Activated CD8-positive, alpha-beta memory T cell treated with anti-CD3 and anti-CD28 coated beads, Interleukin-2, amount 50 U/mL, for 48 hours (primary cell): Measurements from ENCODE around the gene EXO1.

Source experiments
- DNase-seq: peaks from one replicate; pipeline ENCODE4 v3.0.0-alpha.2; 2020

Gene EXO1

DNA sequence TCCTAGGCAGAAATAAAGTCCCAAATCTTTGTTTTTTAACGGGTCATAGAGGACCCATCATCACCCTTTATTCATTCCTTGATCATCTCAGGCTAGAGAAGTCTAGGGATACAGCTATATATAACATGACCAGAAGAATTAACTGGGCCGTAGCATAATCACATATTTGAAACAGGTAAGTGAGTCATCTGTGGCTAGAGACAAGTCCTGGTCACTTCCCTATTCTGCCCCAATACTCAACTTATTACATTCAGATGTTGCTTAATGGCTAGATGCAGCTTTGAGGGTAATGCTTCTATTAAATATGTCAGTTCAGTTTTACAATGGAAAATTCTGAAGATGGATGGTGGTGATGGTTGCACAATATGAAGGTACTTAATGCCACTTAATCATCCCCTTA, 47.0 kb downstream of the EXO1 start:
- no peak for DNase-seq

- DNase-seq = no peak
These were observed 48.6 kb downstream of the EXO1 start for GRCh38 chr1:241896670-241896962.

- DNase-seq = no peak
These were observed 51.2 kb downstream of the EXO1 start for GRCh38 chr1:241899210-241899609.

DNA sequence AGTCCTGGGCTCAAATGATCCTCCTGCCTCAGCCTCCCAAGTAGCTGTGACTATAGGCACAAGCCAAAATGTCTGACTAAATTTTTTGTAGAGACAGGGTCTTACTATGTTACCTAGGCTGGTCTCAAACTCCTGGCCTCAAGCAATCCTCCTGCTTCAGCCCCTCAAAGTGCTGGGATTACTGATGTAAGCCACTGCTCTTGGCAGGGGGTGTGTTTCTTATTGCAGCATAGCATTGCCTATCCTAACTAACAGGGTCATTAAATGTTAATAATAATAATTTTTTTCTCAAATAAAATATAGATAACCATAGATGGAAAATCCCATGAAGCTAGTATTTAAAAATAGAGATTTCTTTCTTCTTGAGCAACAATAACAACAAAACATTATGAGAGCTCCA, 52.4 kb downstream of the EXO1 start:
- DNase-seq = no peak

DNA sequence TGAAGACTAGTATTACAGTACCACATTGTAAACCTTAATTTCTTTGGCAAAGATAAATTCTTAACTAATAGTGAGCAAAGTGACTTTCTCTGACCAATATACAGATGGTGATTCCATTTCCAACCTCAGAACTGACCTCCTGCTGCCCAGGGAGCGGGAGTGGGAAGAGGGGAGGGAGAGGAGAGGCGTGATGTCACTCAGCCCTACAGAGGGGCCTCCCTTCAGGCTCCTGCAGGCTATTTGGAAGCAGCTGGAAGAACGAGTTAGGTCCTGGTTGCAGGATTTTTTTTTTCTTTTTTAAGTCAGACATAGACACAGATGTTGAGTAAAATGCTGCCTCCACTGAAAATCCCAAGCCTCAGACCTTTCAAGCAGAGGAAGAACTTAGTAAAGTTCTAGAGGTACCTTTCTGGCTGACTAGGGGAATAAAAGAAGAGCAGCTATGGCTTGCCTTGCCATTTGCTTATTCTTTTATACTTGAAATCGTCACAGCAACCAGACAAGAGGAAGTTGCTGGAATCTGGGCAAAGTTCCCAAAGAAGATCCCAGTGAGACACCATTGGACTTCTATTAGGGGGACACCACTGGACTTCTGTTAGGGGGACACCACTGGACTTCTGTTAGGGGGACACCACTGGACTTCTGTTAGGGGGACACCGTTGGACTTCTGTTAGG, 54.5 kb downstream of the EXO1 start:
- DNase-seq = no peak

DNA sequence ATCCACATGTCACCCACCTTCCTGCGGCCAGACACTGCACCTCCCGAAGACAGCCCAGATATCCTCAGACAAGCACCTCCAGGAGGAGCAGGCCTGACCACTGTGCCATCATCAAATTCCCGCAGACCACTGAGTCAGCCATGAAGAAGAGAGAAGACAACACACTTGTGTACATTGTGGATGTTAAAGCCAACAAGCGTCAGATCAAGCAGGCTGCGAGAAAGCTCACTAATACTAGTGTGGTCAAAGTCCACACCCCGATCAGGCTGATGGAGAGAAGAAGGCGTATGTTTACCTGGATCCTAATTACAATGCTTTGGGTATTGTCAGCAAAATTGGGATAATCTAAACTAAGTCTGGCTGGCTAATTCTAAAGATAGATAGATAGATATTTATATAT, 68.2 kb downstream of the EXO1 start:
- DNase-seq = no peak

DNA sequence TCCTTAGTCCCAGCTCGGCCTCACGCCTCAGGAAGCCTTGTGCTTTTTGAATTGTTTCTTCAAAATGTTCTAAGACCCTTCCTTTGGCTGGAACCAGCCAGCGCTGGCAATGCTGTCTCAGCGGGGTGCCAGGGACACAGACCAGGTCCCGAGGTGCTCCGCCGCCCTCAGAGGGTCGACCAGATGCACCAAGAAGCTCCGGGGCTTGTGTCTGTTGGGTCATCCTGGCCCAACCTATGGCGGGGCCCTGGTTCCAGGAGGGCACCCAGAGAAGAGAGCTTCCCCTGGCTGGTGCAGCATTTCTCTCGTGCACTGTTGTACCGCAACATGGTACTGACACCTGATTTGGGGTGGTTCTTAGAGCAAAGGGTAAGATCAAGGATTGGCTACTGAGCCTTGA, 69.5 kb downstream of the EXO1 start:
- no peak for DNase-seq

- DNase-seq = no peak
These were observed 70.9 kb downstream of the EXO1 start for GRCh38 chr1:241918879-241919278.

DNA sequence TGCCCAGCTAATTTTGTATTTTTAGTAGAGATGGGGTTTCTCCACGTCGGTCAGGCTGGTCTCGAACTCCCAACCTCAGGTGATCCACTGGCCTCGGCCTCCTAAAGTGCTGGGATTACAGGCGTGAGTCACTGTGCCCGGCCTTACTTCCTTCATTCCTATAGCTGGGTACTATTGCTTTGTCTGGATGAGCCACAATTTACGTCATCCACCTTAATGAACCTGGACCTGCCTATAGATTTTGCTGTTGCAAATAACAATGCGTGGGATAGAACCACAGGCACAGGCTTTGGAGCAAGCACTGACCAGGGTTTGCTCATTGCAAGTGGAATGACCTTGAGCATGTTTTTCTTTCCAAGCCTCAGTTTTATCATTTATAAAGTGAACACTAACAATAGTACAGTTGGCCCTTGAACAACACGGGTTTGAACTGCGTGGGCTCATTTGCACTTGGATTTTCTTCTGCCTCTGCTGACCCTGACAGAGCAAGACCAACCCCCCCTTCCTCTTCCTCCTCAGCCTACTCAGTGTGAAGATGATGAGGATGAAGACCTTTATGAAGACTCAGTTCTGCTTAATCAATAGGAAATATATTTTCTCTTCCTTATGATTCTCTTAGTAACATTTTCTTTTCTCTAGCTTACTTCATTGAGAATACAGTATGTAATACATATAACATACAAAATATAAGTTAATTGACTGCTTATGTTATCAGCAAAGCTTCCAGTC, 76.2 kb downstream of the EXO1 start:
- no peak for DNase-seq

- no peak for DNase-seq
These were observed 78.1 kb downstream of the EXO1 start for GRCh38 chr1:241926141-241926540.

GRCh38 chr1:241927321-241927720, 79.3 kb downstream of the EXO1 start:
- no peak for DNase-seq

- no peak for DNase-seq
These were observed 84.8 kb downstream of the EXO1 start for GRCh38 chr1:241932845-241933244.

- DNase-seq = no peak
These were observed 86.3 kb downstream of the EXO1 start for GRCh38 chr1:241934201-241934848.

DNA sequence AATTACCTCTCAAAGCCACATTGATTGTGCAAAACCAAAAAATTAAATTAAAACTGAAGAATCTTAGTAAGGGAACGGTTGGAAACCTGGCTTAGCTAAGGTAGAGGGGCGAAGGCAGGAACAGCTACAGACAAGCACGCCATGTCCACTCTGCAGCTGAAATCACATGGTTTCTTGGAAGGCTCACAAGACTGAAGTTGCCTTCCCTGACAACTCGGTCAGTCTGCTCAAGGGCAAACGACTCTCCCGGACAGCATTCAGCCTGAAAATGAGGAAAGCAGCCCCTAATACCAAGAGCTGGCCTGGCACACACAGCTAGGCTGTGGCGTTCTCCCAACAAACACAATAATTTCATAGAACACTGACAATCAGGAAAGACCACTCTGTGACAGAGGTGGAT, 86.9 kb downstream of the EXO1 start:
- DNase-seq = no peak
